Measurements from ENCODE around the gene ARIH2. TPM values are rescaled to one million over a fixed set of nuclear protein-coding genes. Genes with fewer than 3 reads are reported as not detected.
A peak's percentile ranks its signal among the peaks of the same experiment; 100 is the strongest.

ARIH2 gene
- total RNA-seq, 1 donor from 2014 or later, result 124 TPM

DNA sequence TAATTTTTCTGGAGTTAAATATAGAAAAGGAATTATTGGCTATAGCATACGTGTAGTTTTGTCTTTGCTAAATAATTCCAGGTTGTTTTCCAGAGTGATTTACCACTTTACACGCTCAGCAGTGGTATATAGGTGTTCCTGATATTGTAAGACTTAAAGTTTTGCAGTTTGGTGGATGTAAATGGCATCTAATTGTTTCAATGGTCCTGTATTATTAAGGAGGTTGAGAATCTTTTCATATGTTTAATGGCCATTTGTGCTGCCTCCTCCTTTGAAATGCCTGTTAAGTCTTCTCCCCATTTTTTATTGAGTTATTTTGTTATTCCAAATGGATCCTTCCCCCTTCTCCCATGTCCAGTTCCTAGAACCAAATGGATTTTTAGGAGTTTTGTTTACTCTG, 44.9 kb downstream of the ARIH2 start:
- TF ChIP-seq, protein P1, sequence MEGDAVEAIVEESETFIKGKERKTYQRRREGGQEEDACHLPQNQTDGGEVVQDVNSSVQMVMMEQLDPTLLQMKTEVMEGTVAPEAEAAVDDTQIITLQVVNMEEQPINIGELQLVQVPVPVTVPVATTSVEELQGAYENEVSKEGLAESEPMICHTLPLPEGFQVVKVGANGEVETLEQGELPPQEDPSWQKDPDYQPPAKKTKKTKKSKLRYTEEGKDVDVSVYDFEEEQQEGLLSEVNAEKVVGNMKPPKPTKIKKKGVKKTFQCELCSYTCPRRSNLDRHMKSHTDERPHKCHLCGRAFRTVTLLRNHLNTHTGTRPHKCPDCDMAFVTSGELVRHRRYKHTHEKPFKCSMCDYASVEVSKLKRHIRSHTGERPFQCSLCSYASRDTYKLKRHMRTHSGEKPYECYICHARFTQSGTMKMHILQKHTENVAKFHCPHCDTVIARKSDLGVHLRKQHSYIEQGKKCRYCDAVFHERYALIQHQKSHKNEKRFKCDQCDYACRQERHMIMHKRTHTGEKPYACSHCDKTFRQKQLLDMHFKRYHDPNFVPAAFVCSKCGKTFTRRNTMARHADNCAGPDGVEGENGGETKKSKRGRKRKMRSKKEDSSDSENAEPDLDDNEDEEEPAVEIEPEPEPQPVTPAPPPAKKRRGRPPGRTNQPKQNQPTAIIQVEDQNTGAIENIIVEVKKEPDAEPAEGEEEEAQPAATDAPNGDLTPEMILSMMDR (IDR thresholded peaks at IDR 0.05; ENCODE audit: insufficient read depth, low read length, severe bottlenecking), result no peak
- no peaks in the 10 kb centered on the region for H3K27me3 ChIP-seq (ENCODE audit: control insufficient read depth, insufficient read depth, low read length)
- peaks cover 8% of the 10 kb centered on the region for H3K36me3 ChIP-seq (ENCODE audit: control insufficient read depth, insufficient read depth, low read length)
- DNase-seq (ENCODE audit: low read depth) (no peak), FAIRE-seq (no peak)
- H3K4me3 ChIP-seq (ENCODE audit: low read depth, low read length), result no peak overlapping the region

DNA sequence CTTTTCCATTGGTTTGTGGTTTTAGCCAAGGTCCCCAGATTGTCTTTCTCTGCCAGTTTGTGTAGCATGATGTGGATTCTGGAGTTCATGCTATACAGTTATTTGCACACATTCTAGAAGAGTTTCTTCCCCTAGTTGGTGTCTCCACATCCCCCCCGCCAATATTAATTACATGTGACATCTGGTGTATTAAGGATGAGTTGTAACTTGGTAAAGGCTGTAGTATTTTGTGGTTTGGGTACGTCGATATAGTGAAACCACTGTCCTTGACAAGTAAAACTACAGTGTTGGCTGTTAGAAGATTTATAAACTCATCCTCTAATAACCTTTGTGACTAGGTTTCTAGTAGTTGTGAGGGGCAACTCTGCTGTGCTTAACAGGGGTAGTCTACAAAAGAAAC, 47.7 kb downstream of the ARIH2 start:
- DNase-seq (ENCODE audit: low read depth) (no peak), FAIRE-seq (no peak)
- TF ChIP-seq, protein P1 (IDR thresholded peaks at IDR 0.05; ENCODE audit: insufficient read depth, low read length, severe bottlenecking), result no peak
- peaks cover 11% of the 10 kb centered on the region for H3K36me3 ChIP-seq (ENCODE audit: control insufficient read depth, insufficient read depth, low read length)
- H3K4me3 ChIP-seq (ENCODE audit: low read depth, low read length), result no peak overlapping the region
- no peaks in the 10 kb centered on the region for H3K27me3 ChIP-seq (ENCODE audit: control insufficient read depth, insufficient read depth, low read length)

DNA sequence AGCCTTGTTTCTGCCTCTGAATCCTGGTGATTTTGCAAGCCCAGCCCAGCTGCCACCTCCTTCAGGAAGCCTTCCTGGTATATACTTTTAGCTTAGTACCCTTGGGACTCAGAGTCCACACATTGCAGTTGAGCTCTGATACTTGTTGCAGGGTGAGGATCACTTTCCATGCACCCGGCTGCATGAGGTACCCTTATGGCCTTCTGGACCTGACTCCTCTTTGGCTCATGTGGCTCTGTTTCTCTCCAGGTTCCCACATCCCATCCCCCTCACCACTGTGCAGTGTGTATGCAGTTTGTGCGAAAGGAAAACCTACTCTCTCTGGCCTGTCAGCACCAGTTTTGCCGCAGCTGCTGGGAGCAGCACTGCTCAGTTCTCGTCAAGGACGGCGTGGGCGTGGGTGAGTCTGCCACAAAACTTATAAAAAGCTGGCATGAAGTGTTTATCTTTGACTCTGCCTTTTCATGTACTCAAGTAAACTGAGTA, 48.3 kb downstream of the ARIH2 start:
- no peak overlapping the region for H3K4me3 ChIP-seq (ENCODE audit: low read depth, low read length)
- TF ChIP-seq, protein P1 (IDR thresholded peaks at IDR 0.05; ENCODE audit: insufficient read depth, low read length, severe bottlenecking), result no peak
- peak; percentile 63 for DNase-seq (ENCODE audit: low read depth)

DNA sequence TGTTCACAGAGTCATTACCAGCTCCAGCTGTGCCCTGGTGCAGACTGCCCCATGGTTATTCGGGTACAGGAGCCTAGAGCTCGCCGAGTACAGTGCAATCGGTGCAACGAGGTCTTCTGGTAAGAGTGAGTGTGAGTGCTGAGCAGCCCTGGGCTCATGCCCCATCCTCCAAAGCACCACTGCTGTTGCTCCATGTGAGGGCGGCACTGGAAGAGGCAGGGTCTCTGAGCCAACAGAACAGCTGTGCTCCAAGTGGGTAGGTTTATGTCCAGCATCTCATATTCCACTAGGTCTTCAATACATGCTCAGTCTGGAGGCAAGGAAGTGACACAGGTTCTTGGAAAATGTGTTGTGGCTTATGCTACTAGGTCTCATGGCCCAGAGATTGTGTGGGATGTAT, 51.9 kb downstream of the ARIH2 start:
- Histone ChIP-seq H3K36me3 (ENCODE audit: control insufficient read depth, insufficient read depth, low read length) (peaks cover 21% of the 10 kb centered on the region), H3K27me3 (ENCODE audit: control insufficient read depth, insufficient read depth, low read length) (no peaks in the 10 kb centered on the region), H3K4me3 (ENCODE audit: low read depth, low read length) (no peak overlapping the region)
- TF ChIP-seq, protein P1 (IDR thresholded peaks at IDR 0.05; ENCODE audit: insufficient read depth, low read length, severe bottlenecking), result no peak
- FAIRE-seq (peak; percentile 83), DNase-seq (ENCODE audit: low read depth) (no peak)

More for the DNA sequence above, 48.3 kb downstream of the ARIH2 start:
- Histone ChIP-seq H3K27me3 (ENCODE audit: control insufficient read depth, insufficient read depth, low read length) (no peaks in the 10 kb centered on the region), H3K36me3 (ENCODE audit: control insufficient read depth, insufficient read depth, low read length) (peaks cover 11% of the 10 kb centered on the region)
- FAIRE-seq, result no peak

DNA sequence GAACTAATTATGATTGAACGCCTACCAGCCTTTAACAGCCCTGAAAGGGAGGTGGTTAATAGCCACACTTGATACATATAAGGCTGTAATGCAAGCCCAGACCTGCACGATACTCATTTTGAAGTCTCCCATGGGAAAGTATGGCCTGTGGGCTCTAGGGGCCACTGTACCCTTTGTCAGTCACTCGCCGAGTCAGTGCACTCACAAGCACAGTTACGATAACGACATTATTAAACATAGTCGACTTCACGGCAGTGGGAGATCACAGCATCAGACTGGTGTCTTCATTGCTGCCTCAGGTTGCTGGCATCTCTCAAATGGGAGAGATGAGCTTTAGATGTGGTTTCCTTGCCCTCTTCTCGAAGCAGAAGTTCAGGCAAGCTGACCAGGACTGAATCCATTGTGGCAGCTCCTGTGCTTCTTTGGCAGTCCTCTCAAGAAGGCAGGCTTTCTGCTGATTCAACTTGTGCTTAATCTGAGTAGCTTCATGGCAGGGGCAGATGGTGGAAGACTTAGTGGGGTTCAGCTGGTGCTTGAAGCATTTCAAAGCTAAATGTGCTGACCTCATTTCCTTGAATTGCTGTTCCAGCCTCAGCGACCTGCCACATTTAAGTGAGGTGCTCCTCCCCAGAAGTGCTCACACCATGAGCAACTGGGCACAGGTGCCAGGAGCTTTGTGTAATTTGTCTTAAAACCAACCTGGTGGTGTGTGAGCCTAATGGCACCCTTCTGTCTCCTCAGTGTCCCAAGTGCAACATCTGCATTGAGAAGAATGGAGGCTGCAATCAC, 55.6 kb downstream of the ARIH2 start:
- Histone ChIP-seq H3K27me3 (ENCODE audit: control insufficient read depth, insufficient read depth, low read length) (no peaks in the 10 kb centered on the region), H3K36me3 (ENCODE audit: control insufficient read depth, insufficient read depth, low read length) (peaks cover 25% of the 10 kb centered on the region), H3K4me3 (ENCODE audit: low read depth, low read length) (no peak overlapping the region)
- DNase-seq (ENCODE audit: low read depth) (no peak), FAIRE-seq (no peak)
- TF ChIP-seq, protein P1 (IDR thresholded peaks at IDR 0.05; ENCODE audit: insufficient read depth, low read length, severe bottlenecking), result no peak
